Thyroid gland (tissue), 4 donors: ENCODE data around the gene CNTN5.

Experiments
- POLR2A ChIP-seq, 2 donors: fragments of 450-650 bp; IDR thresholded peaks; one replicate each; pipeline ENCODE4 v1.6.1; 2017; ENCODE audit warnings: antibody characterized with exemption in 2 of 2, mild to moderate bottlenecking in 2 of 2, moderate library complexity in 1 of 2
- TF ChIP-seq, protein P1 (sequence below), 6 experiments: fragments of 200-600 bp in 3 of 6; fragments of 450-650 bp in 3 of 6; sonication (generic) in 3 of 6; IDR thresholded peaks; one replicate each; pipeline ENCODE4 v1.5.1; 2016 to 2019; ENCODE audit warnings: antibody characterized with exemption in 6 of 6, mild to moderate bottlenecking in 2 of 6, inconsistent platforms in 1 of 6, moderate library complexity in 1 of 6

DNA sequence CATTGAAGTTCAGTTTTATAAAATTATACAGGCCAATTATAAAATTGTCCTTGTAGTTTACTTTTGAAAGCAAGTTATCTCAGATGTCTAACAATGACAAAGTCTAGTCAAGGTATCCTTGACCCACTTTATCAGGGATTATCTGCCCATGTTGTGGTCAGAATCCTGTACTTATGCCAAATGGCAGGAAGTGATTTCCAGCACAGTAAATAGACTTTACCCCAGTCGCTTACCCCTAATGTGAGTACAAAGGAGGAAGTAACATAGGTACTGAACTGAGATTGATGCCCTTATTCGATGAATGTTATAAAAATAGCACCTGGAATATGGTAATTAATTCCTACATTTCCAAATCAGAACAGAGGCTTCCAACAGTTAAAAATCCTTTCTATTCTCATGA, 355.7 kb downstream of the CNTN5 start:
- TF ChIP-seq, protein P1, sequence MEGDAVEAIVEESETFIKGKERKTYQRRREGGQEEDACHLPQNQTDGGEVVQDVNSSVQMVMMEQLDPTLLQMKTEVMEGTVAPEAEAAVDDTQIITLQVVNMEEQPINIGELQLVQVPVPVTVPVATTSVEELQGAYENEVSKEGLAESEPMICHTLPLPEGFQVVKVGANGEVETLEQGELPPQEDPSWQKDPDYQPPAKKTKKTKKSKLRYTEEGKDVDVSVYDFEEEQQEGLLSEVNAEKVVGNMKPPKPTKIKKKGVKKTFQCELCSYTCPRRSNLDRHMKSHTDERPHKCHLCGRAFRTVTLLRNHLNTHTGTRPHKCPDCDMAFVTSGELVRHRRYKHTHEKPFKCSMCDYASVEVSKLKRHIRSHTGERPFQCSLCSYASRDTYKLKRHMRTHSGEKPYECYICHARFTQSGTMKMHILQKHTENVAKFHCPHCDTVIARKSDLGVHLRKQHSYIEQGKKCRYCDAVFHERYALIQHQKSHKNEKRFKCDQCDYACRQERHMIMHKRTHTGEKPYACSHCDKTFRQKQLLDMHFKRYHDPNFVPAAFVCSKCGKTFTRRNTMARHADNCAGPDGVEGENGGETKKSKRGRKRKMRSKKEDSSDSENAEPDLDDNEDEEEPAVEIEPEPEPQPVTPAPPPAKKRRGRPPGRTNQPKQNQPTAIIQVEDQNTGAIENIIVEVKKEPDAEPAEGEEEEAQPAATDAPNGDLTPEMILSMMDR (IDR thresholded peaks at IDR 0.05): no peak
- TF ChIP-seq POLR2A (IDR thresholded peaks at IDR 0.05): no peak
